AG04449 (cell line): ENCODE data around the gene MTA3.

Experiments
- CTCF ChIA-PET: fragments of 350-600 bp; formaldehyde crosslinking; extraction: SDS; loops from one replicate; lab custom pipeline; 2021; ENCODE audit warnings: antibody characterized with exemption; lab: Yijun Ruan, JAX
- POLR2A ChIA-PET: fragments of 400-600, 350-600 bp; formaldehyde crosslinking; extraction: SDS; loops from one replicate; lab custom pipeline; 2020; ENCODE audit warnings: antibody characterized with exemption, inconsistent platforms; lab: Yijun Ruan, JAX
- DNase-seq: peaks from one replicate; pipeline ENCODE4 v3.0.0-alpha.2; 2010; ENCODE audit warnings: low read depth, low spot score
- H3K4me3 ChIP-seq: 2 replicates; pipeline ENCODE4 v1.5.1; 2011; ENCODE audit warnings: low read depth, mild to moderate bottlenecking, control low read depth, low read length
- TF ChIP-seq, protein P1 (sequence below): IDR thresholded peaks from one replicate; pipeline ENCODE4 v1.5.1; 2011; ENCODE audit warnings: mild to moderate bottlenecking, moderate library complexity, low read length, control low read depth, inconsistent platforms; ENCODE audit not compliant: insufficient read depth; ENCODE audit errors: missing control alignments

Gene MTA3

DNA sequence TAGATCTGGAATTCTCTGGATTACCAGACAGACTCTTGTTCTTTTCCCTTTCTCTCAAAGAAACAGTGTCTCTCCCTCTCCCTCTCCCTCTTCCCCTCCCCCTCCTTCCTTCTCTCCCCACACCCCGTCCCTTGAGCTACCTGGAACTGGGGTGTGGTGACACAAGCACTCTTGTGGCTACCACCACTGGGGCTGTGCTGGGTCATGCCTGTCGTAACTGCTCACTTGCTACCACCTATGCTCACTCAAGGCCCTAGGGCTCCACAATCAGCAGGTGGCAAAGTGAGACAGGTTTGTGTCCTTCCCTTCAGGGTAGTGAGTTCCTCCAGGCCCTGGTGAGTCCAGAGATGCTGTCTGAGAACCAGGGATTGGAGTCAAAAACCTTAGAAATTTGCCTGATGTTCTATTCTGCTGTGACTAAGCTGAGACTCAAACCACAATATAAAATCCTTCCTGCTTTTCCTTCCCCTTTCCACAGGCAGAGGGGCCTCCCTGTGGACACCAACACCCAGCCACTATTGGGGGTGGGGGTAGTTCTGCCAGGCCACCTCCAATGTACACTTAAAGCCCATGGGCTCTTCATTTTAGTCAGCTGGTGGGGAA, 124.7 kb downstream of the MTA3 start:
- no peak overlapping the region for H3K4me3 ChIP-seq
- DNase-seq: no peak
- TF ChIP-seq, protein P1, sequence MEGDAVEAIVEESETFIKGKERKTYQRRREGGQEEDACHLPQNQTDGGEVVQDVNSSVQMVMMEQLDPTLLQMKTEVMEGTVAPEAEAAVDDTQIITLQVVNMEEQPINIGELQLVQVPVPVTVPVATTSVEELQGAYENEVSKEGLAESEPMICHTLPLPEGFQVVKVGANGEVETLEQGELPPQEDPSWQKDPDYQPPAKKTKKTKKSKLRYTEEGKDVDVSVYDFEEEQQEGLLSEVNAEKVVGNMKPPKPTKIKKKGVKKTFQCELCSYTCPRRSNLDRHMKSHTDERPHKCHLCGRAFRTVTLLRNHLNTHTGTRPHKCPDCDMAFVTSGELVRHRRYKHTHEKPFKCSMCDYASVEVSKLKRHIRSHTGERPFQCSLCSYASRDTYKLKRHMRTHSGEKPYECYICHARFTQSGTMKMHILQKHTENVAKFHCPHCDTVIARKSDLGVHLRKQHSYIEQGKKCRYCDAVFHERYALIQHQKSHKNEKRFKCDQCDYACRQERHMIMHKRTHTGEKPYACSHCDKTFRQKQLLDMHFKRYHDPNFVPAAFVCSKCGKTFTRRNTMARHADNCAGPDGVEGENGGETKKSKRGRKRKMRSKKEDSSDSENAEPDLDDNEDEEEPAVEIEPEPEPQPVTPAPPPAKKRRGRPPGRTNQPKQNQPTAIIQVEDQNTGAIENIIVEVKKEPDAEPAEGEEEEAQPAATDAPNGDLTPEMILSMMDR: no peak
- CTCF ChIA-PET: no interaction called here
- POLR2A ChIA-PET: no interaction called here

DNA sequence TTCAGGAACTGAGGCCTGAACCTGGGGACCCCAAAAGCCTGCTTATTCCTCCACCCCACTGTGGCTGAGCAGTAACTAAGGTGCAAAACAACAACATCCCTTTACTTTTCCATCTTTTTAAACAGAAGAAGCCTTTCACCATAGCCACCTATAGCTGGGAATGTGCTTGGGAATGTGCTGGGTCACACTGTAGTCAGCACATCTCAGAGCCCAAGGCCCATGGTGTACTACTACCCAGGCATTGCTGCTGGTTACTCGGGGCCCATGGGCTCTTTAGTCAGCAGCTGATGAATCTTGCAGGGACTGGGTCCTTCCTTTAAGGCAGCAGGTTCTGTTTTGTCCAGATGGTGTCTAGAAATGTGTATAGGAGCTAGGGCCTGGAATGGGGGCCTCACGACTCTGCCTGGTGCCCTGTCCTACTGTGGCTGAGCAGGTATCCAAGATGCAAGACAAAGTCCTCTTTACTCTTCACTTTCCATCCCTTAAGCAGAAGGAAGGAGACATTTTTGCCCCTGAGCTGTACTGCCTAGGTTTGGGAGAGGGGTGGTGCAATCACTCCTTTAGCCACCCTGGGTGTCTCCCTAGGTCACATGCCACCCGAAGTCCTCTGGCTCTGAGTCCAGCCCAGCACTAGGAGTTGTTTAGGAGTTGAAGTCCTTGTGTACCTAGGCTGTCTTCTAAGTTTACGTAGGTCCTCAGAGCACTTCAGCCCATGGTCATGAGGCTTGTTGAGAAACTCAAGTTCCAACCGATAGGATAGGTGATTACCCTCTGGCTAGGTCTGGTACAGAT, 125.5 kb downstream of the MTA3 start:
- DNase-seq: no peak
- POLR2A ChIA-PET: no interaction called here
- H3K4me3 ChIP-seq: no peak overlapping the region
- CTCF ChIA-PET: no interaction called here
- TF ChIP-seq, protein P1: no peak

DNA sequence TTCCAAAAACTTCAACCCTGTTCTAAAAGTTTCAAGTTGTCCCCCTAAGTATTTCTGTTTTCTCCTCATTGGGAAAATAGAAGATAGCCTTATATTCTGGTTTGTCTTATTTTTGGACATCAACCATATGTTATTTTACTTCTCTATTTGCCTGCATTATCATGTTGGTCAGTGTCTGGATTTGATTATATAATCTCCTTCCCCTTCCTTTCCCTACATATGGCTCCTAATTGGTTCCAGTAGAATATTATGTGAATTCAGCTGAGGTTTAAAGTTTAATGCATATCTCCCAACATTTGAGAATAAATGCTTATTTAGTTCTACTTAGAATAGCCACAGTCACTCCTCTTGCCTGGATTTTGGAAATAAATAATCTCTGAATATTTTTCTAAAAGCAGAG, 128.6 kb downstream of the MTA3 start:
- no peak for DNase-seq
- H3K4me3 ChIP-seq: no peak overlapping the region
- TF ChIP-seq, protein P1: no peak
- CTCF ChIA-PET: interaction anchor here (0.6 to 1.1 kb wide), 2 partner anchors 202 to 1982 kb away, joined by 3 read pairs; no protein-coding TSS in a partner anchor
- POLR2A ChIA-PET: no interaction called here

DNA sequence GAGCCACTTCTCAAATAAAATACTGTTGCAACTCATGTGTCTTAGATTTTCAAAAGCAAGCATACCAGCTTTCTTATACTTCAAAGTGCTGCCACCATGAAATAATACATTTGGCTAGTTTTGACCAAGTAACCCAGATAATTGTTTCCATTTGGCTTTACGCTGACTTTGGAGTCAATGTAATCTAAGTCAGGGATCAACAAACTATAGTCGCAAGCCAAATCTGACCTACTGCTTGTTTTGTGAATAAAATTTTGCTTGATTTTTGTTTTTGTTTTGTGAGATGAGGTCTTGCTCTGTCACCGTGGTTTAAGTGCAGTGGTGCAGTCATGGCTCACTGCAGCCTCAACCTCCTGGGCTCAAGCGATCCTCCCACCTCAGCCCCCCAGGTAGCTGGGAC, 130.5 kb downstream of the MTA3 start:
- TF ChIP-seq, protein P1: no peak
- POLR2A ChIA-PET: no interaction called here
- CTCF ChIA-PET: no interaction called here

DNA sequence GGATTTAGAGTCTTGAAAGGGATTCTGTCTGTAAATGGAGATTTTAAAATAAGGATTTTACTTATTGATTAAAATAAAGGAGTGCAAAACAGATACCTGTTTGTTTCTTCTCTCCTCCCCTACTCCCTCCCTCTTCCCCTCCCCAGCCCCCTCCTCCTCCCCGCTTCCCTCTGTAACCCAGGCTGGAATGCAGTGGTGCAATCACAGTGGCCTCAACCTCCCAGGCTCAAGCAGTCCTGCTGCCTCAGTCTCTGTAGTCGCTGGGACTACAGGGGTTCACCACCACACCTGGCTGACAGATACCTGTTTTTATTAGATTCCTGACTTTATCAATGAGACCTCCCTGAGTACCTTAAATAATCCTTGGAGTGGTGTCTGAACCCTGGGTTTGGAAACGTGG, 138.4 kb downstream of the MTA3 start:
- TF ChIP-seq, protein P1: no peak
- H3K4me3 ChIP-seq: no peak overlapping the region
- DNase-seq: no peak
- CTCF ChIA-PET: no interaction called here
- POLR2A ChIA-PET: no interaction called here

More for the DNA sequence above, 130.5 kb downstream of the MTA3 start:
- no peak overlapping the region for H3K4me3 ChIP-seq
- DNase-seq: no peak

DNA sequence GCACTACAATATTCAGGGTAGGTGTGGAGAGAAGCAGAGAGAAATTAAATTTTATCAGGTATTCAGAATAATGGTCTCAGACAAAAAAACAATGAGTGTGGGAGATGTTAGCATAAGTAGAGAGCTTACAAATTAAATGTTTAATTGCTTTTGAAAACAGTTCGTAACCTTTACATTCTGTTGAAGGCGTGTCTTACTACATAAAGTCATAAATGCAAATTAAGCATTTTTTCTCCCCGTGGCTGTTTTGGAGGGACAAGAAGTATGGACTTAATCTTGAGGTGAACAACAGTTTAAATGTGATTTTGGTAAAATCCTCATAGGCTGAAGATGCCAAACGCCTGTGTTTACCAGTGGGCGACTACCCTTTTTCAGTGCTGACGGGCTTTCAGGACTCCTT, 139.7 kb downstream of the MTA3 start:
- ChIA-PET POLR2A (no interaction called here), CTCF (no interaction called here)
- no peak overlapping the region for H3K4me3 ChIP-seq
- TF ChIP-seq, protein P1: no peak
- no peak for DNase-seq
